ENCODE data around the gene ADAMTSL4. TPM values are rescaled to one million over a fixed set of nuclear protein-coding genes. Genes with fewer than 3 reads are reported as not detected.
A peak's percentile ranks its signal among the peaks of the same experiment; 100 is the strongest.

ADAMTSL4 gene
- total RNA-seq = 38.5 TPM

- DNase-seq (ENCODE audit: low spot score) = peak; percentile 88
- peak; percentile 74 for ATAC-seq
Measured at GRCh38 chr1:150548632-150549495, at the start of gene ADAMTSL4. Gene ADAMTSL4, plus strand, starts transcription at chr1:150549408. Its CDS starts 2,881 bp downstream, at chr1:150552289.

GRCh38 chr1:150505431-150505830 is 43.8 kb upstream of the ADAMTSL4 start:
- ATAC-seq = no peak
- no peak for DNase-seq (ENCODE audit: low spot score)

GRCh38 chr1:150507912-150508864 is 41.0 kb upstream of the ADAMTSL4 start, which contains the start of gene ECM1:
Gene ECM1, plus strand, starts transcription at chr1:150508109. Its CDS starts 101 bp downstream, at chr1:150508210.
- no peak for DNase-seq (ENCODE audit: low spot score)

GRCh38 chr1:150508982-150509381 is 40.2 kb upstream of the ADAMTSL4 start:
- no peak for ATAC-seq
- no peak for DNase-seq (ENCODE audit: low spot score)

More at GRCh38 chr1:150507912-150508864, 41.0 kb upstream of the ADAMTSL4 start, which contains the start of gene ECM1:
- peak; percentile 53 for ATAC-seq

- ATAC-seq (no peak), DNase-seq (ENCODE audit: low spot score) (no peak)
Measured at GRCh38 chr1:150511551-150511950, 37.7 kb upstream of the ADAMTSL4 start.

- DNase-seq (ENCODE audit: low spot score) (no peak), ATAC-seq (no peak)
Measured at GRCh38 chr1:150511985-150512660, 37.1 kb upstream of the ADAMTSL4 start.

- no peak for DNase-seq (ENCODE audit: low spot score)
- no peak for ATAC-seq
Measured at GRCh38 chr1:150512846-150513245, 36.4 kb upstream of the ADAMTSL4 start.

GRCh38 chr1:150513351-150513791 is 35.8 kb upstream of the ADAMTSL4 start:
- DNase-seq (ENCODE audit: low spot score) (no peak), ATAC-seq (no peak)

- no peak for DNase-seq (ENCODE audit: low spot score)
- no peak for ATAC-seq
Measured at GRCh38 chr1:150514260-150514659, 34.9 kb upstream of the ADAMTSL4 start.

GRCh38 chr1:150514913-150515327 is 34.3 kb upstream of the ADAMTSL4 start:
- ATAC-seq (peak; percentile 3), DNase-seq (ENCODE audit: low spot score) (no peak)

- DNase-seq (ENCODE audit: low spot score) (peak; percentile 99), ATAC-seq (peak; percentile 96)
Measured at GRCh38 chr1:150515328-150516049, 33.7 kb upstream of the ADAMTSL4 start, which contains the start of gene FALEC. Gene FALEC, plus strand, starts transcription at chr1:150515752.

GRCh38 chr1:150516050-150516591 is 33.1 kb upstream of the ADAMTSL4 start:
- no peak for DNase-seq (ENCODE audit: low spot score)
- ATAC-seq = no peak

- ATAC-seq = no peak
Measured at GRCh38 chr1:150516616-150517015, 32.6 kb upstream of the ADAMTSL4 start.

GRCh38 chr1:150521196-150521968 is 27.8 kb upstream of the ADAMTSL4 start:
- ATAC-seq = no peak
- DNase-seq (ENCODE audit: low spot score) = no peak

More at GRCh38 chr1:150516616-150517015, 32.6 kb upstream of the ADAMTSL4 start:
- no peak for DNase-seq (ENCODE audit: low spot score)

- DNase-seq (ENCODE audit: low spot score) (no peak), ATAC-seq (no peak)
Measured at GRCh38 chr1:150525348-150525747, 23.9 kb upstream of the ADAMTSL4 start.

- DNase-seq (ENCODE audit: low spot score) (no peak), ATAC-seq (no peak)
Measured at GRCh38 chr1:150528196-150528595, 21.0 kb upstream of the ADAMTSL4 start.

- DNase-seq (ENCODE audit: low spot score) (no peak), ATAC-seq (peak; percentile 17)
Measured at GRCh38 chr1:150529017-150529416, 20.2 kb upstream of the ADAMTSL4 start.

- ATAC-seq (no peak), DNase-seq (ENCODE audit: low spot score) (no peak)
Measured at GRCh38 chr1:150530491-150531159, 18.6 kb upstream of the ADAMTSL4 start.

Data from left lobe of liver (tissue), 2 donors.